HG02571 (cell line): ENCODE measurements around the gene CDYL.

ENCODE experiments used
- ATAC-seq: cut with Tn5 transposase; IDR thresholded peaks from one replicate; pipeline ENCODE4 v1.9.1; 2021; ENCODE audit warnings: mild to moderate bottlenecking, moderate library complexity; ENCODE audit not compliant: unreplicated experiment

The CDYL gene

GRCh38 chr6:4930025-4930691 lies 154.0 kb downstream of the CDYL start:
- no peak for ATAC-seq

GRCh38 chr6:4931530-4932227 lies 155.5 kb downstream of the CDYL start:
- no peak for ATAC-seq

- ATAC-seq: no peak
Measured at GRCh38 chr6:4932228-4932903, 156.2 kb downstream of the CDYL start.

GRCh38 chr6:4935486-4935885 lies 159.3 kb downstream of the CDYL start:
- ATAC-seq: no peak

DNA sequence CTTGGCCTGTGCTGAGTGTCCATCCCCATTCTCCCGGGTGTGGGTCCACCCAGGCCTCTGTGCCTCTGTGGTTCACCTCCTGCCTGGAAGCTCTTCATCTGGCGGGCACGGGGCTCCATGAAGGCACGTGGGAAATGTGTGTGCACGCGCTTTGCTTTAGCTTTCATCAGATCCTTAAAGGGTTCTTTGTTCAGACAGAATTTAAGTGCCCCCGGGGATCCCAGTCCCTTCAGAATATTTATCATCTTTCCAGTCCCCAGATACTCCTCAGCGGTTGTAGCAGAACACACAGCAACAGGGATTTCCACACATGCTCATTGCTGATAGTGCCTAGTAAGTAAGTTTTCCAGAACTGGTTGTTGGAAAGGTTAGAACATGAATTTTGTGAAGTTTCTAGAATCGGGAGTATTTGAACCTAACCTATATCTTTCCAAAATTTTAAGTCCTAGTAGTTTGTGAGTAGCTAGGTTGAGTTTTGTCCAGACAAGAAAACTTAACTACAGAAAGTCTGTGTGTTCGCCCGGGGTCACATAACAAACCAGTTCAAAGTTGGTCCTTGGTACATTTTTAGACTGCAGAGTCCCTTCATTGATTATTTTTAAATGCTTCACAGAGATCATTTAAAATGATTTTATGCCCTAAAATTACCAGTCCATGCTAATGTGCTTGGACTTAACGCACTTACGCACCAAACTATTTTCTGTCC lies 159.9 kb downstream of the CDYL start:
- ATAC-seq: no peak

GRCh38 chr6:4936681-4937041 lies 160.5 kb downstream of the CDYL start:
- ATAC-seq: no peak

GRCh38 chr6:4937414-4937813 lies 161.2 kb downstream of the CDYL start:
- ATAC-seq: no peak

DNA sequence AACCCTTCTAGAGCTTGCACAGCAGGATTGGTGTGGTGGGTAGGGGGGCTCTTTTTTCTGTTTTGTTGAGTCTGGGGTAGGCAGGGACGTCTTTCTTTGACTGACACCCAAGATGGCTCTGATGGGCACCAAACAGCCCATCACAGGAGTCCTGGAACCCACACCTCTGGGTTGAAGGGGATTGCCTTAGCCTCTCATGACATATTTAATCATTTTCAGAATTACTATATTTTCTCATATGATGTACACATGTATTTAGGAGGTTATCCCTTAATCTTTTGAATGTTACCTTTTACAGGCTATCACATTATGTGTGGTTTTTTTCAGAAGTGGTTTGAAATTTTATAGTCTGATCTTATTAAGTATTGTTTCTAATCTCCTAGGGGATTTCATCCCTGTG lies 163.0 kb downstream of the CDYL start:
- ATAC-seq: no peak

DNA sequence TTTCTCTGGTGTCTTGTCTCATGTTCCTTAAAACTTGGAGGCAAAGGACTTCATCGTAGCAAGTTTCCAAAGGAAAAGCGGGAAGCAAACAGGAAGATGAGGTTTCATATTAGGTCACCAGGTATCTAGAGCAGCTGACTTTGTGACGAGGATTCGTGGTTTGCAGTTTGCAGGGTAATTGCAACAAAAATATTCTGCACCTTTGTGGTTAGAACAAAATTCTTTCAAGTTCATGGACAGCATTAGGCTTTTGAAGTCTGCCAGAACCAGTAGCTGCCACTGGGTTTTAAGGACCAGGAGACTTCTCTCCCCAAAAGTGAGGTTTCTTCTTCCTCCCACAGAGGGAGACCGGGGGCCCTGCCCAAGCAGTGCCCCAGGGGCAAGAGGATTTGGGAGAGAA lies 164.2 kb downstream of the CDYL start:
- ATAC-seq: no peak

DNA sequence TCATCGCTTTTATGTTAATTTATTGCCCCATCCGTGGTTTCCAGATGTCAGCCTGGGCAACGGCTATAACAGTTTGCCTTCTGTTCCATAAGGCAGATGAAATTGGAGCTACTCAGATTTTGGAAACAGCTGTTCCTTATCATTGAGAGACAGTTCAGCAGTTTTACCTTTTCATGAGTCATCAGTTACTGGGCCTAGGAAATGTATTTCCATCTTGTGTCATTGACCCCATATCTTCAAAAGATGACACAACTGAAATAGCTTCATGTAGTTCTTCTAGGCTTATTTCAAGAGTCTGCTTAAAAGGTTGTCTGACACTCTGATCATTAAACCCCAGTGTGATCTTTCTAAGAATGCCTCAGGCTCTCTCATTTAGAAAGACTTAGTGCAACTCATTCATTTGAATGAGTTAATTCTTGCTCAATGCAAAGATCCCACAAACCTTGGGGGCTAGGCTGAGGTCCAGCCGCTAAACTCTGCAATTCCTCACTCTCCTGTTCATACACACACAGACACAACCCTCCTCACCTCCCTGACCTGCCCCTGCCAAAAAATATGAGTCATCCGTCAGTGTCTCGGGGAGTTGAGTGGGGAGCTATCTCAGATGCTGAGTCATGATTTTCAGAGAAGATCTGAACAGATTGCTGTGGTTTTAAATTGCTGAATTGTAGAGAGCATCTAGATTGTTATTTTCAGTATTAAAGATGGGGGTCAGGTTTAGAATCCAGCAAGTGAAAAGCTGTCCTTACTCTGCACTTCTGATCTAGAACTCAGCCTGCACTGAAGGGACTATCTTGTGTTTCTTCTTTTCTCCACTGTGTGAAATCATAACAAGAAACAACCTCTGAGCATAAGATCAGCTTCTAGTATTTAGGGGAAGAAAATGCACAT lies 165.8 kb downstream of the CDYL start:
- no peak for ATAC-seq

DNA sequence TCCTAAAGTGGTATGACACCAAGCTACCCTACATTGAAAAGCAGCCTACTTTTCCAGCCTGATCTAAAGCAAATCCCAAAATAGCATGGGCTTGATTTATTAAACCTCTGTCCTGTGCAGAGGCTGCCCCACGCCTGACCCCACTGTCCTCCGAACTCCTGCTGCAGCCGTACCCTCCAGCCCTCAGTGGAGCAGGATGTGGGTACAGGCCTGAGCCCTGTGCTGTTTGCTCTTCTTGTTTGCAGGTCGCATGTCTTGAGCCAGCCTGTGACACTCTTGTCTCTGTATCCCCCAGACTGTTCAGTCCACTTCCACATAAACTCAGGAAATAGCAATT lies 166.4 kb downstream of the CDYL start:
- ATAC-seq: no peak

- ATAC-seq: no peak
Measured at GRCh38 chr6:4943716-4944115, 167.5 kb downstream of the CDYL start.

DNA sequence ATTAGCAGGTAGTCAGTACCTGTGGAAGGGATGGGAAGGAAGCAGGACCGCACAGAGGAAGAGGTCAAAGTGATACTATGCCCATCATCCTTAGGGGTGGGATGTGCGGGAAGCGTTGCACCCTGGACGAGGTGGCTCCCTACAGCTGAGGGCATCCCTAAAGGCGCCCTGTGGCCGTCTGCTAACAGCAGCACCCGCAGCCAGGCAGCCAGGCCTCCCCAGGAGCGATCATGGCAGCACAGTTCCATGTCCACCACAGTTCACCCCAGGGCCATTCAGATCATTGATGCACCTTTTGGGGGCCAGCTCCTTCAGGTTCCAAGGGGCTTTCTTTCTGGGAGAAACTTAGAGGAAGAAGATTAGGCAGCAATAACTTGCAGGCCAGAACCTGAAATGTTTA lies 168.1 kb downstream of the CDYL start:
- no peak for ATAC-seq

GRCh38 chr6:4946521-4946920 lies 170.3 kb downstream of the CDYL start:
- no peak for ATAC-seq

DNA sequence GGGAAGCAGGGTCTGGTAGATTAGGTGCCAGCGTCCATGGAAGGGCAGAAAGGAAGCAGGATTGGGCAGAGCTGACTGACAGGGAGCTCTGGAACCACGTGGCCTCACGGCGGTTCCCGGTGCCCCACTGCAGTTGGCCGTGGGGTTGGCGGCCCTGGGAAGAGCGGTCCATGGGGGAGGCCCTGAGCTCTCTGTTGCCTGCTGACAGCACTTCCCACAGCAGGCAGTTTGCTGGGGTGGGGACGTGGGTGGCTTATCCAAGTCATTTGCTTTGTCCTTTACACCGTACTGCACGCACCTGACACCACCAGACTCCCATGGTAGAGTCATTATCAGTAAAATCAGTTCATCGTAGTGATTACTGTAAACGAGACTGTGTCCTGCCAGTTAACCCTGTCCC lies 171.5 kb downstream of the CDYL start:
- ATAC-seq: no peak

DNA sequence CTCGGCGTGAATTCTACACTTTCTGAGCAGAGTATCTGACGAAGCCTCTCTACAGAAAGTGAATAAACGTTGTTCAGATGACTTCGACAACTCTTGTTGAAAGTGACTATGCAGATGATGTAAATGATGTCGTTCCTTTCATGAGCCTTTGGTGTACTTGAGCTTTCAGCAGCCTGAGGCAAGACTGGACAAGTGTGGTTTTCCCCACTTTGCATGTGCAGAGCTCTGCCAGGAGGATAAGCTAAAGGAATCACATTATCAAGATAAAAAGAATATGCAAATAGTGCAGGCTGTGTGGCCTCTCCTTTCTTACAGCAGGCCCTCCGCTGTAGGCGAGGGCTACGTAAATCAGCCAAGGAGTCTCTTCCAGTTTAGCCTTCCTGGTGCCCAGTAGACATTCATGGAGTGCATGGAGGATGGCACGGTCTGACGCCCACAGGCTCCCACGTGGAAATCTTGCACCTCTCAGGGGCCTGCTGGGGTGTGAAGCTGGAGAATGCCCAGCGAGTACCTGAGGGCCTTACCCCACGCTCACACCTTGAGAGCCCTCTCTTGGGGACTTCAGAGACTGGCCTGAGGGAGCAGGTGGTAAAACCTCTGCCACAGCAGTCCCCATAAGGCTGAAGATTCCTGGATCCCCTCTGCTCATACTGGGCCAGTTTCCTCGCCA lies 172.7 kb downstream of the CDYL start:
- no peak for ATAC-seq

DNA sequence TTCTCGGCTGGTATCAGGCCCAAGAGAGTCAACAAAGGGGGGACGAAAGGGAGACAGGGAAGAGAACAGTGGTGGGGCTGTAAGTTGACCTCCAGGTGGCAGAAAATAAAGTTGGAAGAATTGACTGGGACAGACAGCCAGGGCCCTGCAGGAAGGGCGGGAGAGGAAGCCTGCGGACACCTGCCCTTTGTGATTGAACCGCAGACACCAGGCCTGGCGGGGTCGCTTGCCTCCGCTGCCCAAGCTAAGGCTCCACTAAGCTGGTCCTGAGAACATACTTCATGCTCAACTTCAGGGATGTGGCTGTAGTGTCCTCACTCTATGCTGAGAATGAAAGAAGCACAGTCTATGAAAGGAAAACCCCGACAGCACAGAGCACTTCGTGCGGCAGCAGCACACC lies 173.9 kb downstream of the CDYL start:
- no peak for ATAC-seq

- ATAC-seq: no peak
Measured at GRCh38 chr6:4950836-4951533, 174.8 kb downstream of the CDYL start.

DNA sequence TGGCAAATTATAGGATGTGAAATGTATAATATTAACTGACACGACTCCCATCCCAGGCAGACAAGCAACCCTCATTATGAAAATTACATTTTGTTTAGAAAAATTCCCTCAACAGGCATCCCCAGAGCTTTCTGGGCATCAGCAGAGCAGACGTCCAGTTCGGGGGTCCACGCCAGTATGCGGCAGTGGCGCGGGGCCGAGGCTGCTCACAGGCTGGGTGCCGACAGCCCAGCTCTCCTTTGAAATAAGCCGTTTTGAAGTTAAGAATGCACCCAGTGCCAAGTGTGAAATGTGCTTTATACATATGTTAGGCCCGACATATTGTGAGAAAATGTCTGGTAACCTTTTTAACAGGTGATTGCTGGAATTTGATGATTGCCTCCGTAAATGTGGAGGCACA lies 177.2 kb downstream of the CDYL start:
- no peak for ATAC-seq

- no peak for ATAC-seq
Measured at GRCh38 chr6:4956625-4957024, 180.4 kb downstream of the CDYL start.
